Spleen (tissue), 11 donors: ENCODE results near the gene NEAT1. TPM values are rescaled to one million over a fixed set of nuclear protein-coding genes. Genes with fewer than 3 reads are reported as not detected.

Source experiments
- DNase-seq: peaks from one replicate; pipeline ENCODE4 v3.0.0-alpha.2; 2020
- H3K27ac ChIP-seq, 8 donors: fragments of 200-600 bp; sonication (generic) in 7 of 8; 1 replicate in 4 of 8; 2 replicates in 4 of 8; pipeline versions ENCODE4 v1.5.0 to v1.8.0; 2016 to 2021; ENCODE audit warnings: inconsistent platforms in 4 of 8, mild to moderate bottlenecking in 4 of 8, moderate library complexity in 1 of 8
- H3K27me3 ChIP-seq, 7 donors: fragments of 200-600 bp; sonication (generic) in 6 of 7; replicated peaks in 1 of 7; 1 replicate in 4 of 7; 2 replicates in 3 of 7; pipeline versions ENCODE4 v1.5.0 to v1.8.0; 2016 to 2021; ENCODE audit warnings: inconsistent platforms in 3 of 7, mild to moderate bottlenecking in 1 of 7
- H3K36me3 ChIP-seq, 6 donors: fragments of 200-600 bp; sonication (generic) in 5 of 6; 1 replicate in 4 of 6; 2 replicates in 2 of 6; pipeline versions ENCODE4 v1.5.0 to v1.8.0; 2016 to 2021; ENCODE audit warnings: inconsistent platforms in 2 of 6
- H3K4me1 ChIP-seq, 6 donors: fragments of 200-600 bp; sonication (generic) in 5 of 6; 1 replicate in 3 of 6; 2 replicates in 3 of 6; pipeline versions ENCODE4 v1.5.0 to v1.8.0; 2016 to 2021; ENCODE audit warnings: inconsistent platforms in 3 of 6
- H3K4me3 ChIP-seq, 8 donors: fragments of 200-600 bp; sonication (generic) in 7 of 8; 1 replicate in 4 of 8; 2 replicates in 4 of 8; pipeline versions ENCODE4 v1.5.0 to v1.8.0; 2016 to 2021; ENCODE audit warnings: inconsistent platforms in 4 of 8, mild to moderate bottlenecking in 4 of 8, moderate library complexity in 2 of 8
- H3K9me3 ChIP-seq, 8 donors: fragments of 200-600 bp; sonication (generic) in 7 of 8; 1 replicate in 4 of 8; 2 replicates in 4 of 8; pipeline versions ENCODE4 v1.5.0 to v1.8.0; 2016 to 2021; ENCODE audit warnings: inconsistent platforms in 4 of 8
- CTCF ChIP-seq, 11 experiments: fragments of 200-600 bp in 7 of 11; fragments of 450-650 bp in 4 of 11; sonication (generic) in 4 of 11; IDR thresholded peaks in 8 of 11; conservative IDR thresholded peaks in 3 of 11; 1 replicate in 7 of 11; 2 replicates in 4 of 11; pipeline versions ENCODE4 v1.4.0 to v1.8.0; 2016 to 2021; ENCODE audit warnings: antibody characterized with exemption in 11 of 11, inconsistent platforms in 4 of 11, mild to moderate bottlenecking in 1 of 11
- POLR2A ChIP-seq, 3 donors: fragments of 450-650 bp; IDR thresholded peaks; one replicate each; pipeline ENCODE4 v1.5.1; 2017; ENCODE audit warnings: antibody characterized with exemption in 3 of 3, mild to moderate bottlenecking in 1 of 3
- POLR2AphosphoS5 ChIP-seq, 3 donors: sonication (generic); formaldehyde crosslinking; IDR thresholded peaks; one replicate each; pipeline ENCODE4 v1.5.1; 2017; ENCODE audit warnings: antibody characterized with exemption in 3 of 3
- WGBS, 5 donors: extraction: QIAGEN DNeasy Blood & Tissue Kit in 3 of 5; methylation state at CpG; one replicate each; pipeline versions ENCODE4 v1.1.5 to v1.1.7; 2013 to 2018; 5-methylcytosine and 5-hydroxymethylcytosine counted together
- intact Hi-C: fragments of 100-400 bp; cut with DNase I; formaldehyde crosslinking; loops from one replicate; pipeline ENCODE4 v1.15.0; 2023; ENCODE audit warnings: low total_unique reads
- polyA plus RNA-seq, 3 donors: library from polyadenylated mRNA; stranded (reverse); fragments of 200-250 nt; gene quantifications; one replicate each; pipeline ENCODE4 v1.2.1, GENCODE V29; 2013
- total RNA-seq, 7 donors: library from RNA; depleted of rRNA in 3 of 7; stranded (reverse); fragments of >200 nt in 3 of 7; fragmentation: NEBNext Ultra II Directional in 4 of 7; extraction: Animal tissue kit (Norgen Biotek cat#: 25700) in 4 of 7; gene quantifications; one replicate each; pipeline versions ENCODE4 v1.1.0 to v1.2.1, GENCODE V29; 2016 to 2021
- donor health status: healthy with polysubstance abuse.
- donor health status: DM: no; HTN: no; CAD: no; lungs with moderate emphysema.
- donor health status: DM: no; HTN: no; CAD: no.
- donor health status: Bipolar disorder and iron deficiency.
- donor health status: healthy.
- donor health status: DM: no; HTN: no; CAD: no.
- donor health status: DM: yes; HTN: yes; CAD: no.

The NEAT1 gene
- total and polyA plus RNA-seq, 10 donors: 266 to 1,804 (median 874) TPM

GRCh38 chr11:65473278-65473860, 50.8 kb downstream of the NEAT1 start:
- intact Hi-C loops: no loop called here
- Histone ChIP-seq H3K27me3 (no peaks in the 10 kb centered on the region), H3K27ac (peak overlapping the region in 6 of 8 donors; percentile 87 to 95 (median 92)), H3K4me3 (no peak overlapping the region), H3K9me3 (no peaks in the 10 kb centered on the region), H3K36me3 (no peaks in the 10 kb centered on the region), H3K4me1 (peaks cover 16 to 67% (median 46%) of the 10 kb centered on the region in 6 donors)
- WGBS, 5 donors: 89 to 94% (median 91%) methylated on average over 7 of the region's 7 CpGs
- TF ChIP-seq CTCF (IDR thresholded peaks at IDR 0.05 in 8 of 11, conservative IDR thresholded peaks at IDR 0.05 in 3 of 11) (no peak), POLR2AphosphoS5 (IDR thresholded peaks at IDR 0.05) (no peak), POLR2A (IDR thresholded peaks at IDR 0.05) (no peak)
- DNase-seq: no peak

GRCh38 chr11:65474864-65475263, 52.3 kb downstream of the NEAT1 start:
- intact Hi-C loops: no loop called here
- H3K36me3 ChIP-seq: no peaks in the 10 kb centered on the region
- no peaks in the 10 kb centered on the region for H3K27me3 ChIP-seq
- TF ChIP-seq POLR2A (IDR thresholded peaks at IDR 0.05) (no peak), POLR2AphosphoS5 (IDR thresholded peaks at IDR 0.05) (no peak), CTCF (IDR thresholded peaks at IDR 0.05 in 8 of 11, conservative IDR thresholded peaks at IDR 0.05 in 3 of 11) (no peak)
- no peak for DNase-seq
- H3K4me1 ChIP-seq: peaks cover 18 to 71% (median 51%) of the 10 kb centered on the region in 6 donors
- H3K9me3 ChIP-seq: no peaks in the 10 kb centered on the region
- H3K27ac ChIP-seq: peak overlapping the region in 2 of 8 donors; percentile 30 to 96
- 86 to 94% (median 92%) methylated on average over 3 of the region's 3 CpGs for WGBS, 5 donors
- no peak overlapping the region for H3K4me3 ChIP-seq

GRCh38 chr11:65476632-65477148, 54.1 kb downstream of the NEAT1 start:
- Histone ChIP-seq H3K9me3 (no peaks in the 10 kb centered on the region), H3K36me3 (no peaks in the 10 kb centered on the region), H3K4me3 (peak overlapping the region; percentile 46 to 81 (median 62)), H3K27me3 (no peaks in the 10 kb centered on the region), H3K4me1 (peaks cover 9 to 70% (median 46%) of the 10 kb centered on the region in 6 donors), H3K27ac (peak overlapping the region; percentile 95 to 100 (median 99))
- no peak for DNase-seq
- TF ChIP-seq POLR2A (IDR thresholded peaks at IDR 0.05) (no peak), CTCF (IDR thresholded peaks at IDR 0.05 in 8 of 11, conservative IDR thresholded peaks at IDR 0.05 in 3 of 11) (no peak), POLR2AphosphoS5 (IDR thresholded peaks at IDR 0.05) (no peak)
- WGBS, 5 donors: 13 to 22% (median 18%) methylated on average over 10 of the region's 10 CpGs
- intact Hi-C loops: no loop called here

- WGBS, 5 donors: 0 to 1% (median 0%) methylated on average over 42 to 60 of the region's 60 CpGs
- TF ChIP-seq POLR2A (IDR thresholded peaks at IDR 0.05): peak; percentile 79 to 92 (median 90)
- TF ChIP-seq POLR2AphosphoS5 (IDR thresholded peaks at IDR 0.05): peak; percentile 98 to 99 (median 99)
- no peak for TF ChIP-seq CTCF (IDR thresholded peaks at IDR 0.05 in 8 of 11, conservative IDR thresholded peaks at IDR 0.05 in 3 of 11)
- Histone ChIP-seq H3K4me1 (peaks cover 7 to 68% (median 42%) of the 10 kb centered on the region in 6 donors), H3K9me3 (no peaks in the 10 kb centered on the region), H3K27ac (peak overlapping the region; percentile 95 to 100 (median 99)), H3K4me3 (peak overlapping the region; percentile 46 to 81 (median 62)), H3K36me3 (no peaks in the 10 kb centered on the region), H3K27me3 (no peaks in the 10 kb centered on the region)
- DNase-seq: peak; percentile 99
- intact Hi-C loops: no loop called here
These were observed 54.8 kb downstream of the NEAT1 start for GRCh38 chr11:65477149-65477965.
